ENCODE data around the gene MPO.

- TF ChIP-seq CTCF (IDR thresholded peaks at IDR 0.05) = no peak
- TF ChIP-seq POLR2A (IDR thresholded peaks at IDR 0.05) = no peak
These were observed 7.2 kb downstream of the MPO start for GRCh38 chr17:58273453-58274104.
